ENCODE measurements around the gene TTC39C.

DNA sequence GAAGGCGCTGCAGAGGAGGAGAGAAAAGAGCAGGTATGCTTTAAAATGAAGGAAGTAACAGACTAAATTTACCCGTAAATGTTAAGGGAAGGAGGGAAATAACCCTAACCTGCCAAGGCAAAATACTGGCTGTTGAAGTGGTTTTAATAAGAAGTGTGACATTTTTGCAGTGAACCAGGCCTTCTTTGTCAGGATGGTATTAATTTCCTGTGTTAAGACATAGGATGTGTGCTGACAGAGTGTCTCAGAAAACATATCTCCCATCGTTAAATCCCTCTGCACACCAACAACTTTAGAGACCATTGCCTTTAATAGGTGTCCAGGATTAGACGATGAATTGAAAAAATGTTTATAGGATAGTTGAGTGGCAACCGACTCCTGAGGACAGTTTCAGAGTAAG, 9.9 kb downstream of the TTC39C start:
- TF ChIP-seq, protein P1, sequence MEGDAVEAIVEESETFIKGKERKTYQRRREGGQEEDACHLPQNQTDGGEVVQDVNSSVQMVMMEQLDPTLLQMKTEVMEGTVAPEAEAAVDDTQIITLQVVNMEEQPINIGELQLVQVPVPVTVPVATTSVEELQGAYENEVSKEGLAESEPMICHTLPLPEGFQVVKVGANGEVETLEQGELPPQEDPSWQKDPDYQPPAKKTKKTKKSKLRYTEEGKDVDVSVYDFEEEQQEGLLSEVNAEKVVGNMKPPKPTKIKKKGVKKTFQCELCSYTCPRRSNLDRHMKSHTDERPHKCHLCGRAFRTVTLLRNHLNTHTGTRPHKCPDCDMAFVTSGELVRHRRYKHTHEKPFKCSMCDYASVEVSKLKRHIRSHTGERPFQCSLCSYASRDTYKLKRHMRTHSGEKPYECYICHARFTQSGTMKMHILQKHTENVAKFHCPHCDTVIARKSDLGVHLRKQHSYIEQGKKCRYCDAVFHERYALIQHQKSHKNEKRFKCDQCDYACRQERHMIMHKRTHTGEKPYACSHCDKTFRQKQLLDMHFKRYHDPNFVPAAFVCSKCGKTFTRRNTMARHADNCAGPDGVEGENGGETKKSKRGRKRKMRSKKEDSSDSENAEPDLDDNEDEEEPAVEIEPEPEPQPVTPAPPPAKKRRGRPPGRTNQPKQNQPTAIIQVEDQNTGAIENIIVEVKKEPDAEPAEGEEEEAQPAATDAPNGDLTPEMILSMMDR (IDR thresholded peaks at IDR 0.05) = no peak
- no peak for TF ChIP-seq POLR2A (IDR thresholded peaks at IDR 0.05)

All from thyroid gland (tissue), 4 donors.